ENCODE results near the gene CLOCK. TPM values are rescaled to one million over a fixed set of nuclear protein-coding genes. Genes with fewer than 3 reads are reported as not detected.

The CLOCK gene
- total and polyA plus RNA-seq, 2 of the 8 experiments (the other 6 are each of a cell fraction or from before 2014, with no cell fraction given): 7.7 to 24.2 TPM

GRCh38 chr4:55509266-55509665 lies 37.4 kb downstream of the CLOCK start:
- no peak overlapping the region for H3K4me3 ChIP-seq (ENCODE audit: extremely low read depth in 1 of 4, insufficient read depth in 2 of 4, low read depth in 3 of 4, low read length in 4 of 4)
- H3K23ac ChIP-seq (ENCODE audit: insufficient read length): no peak overlapping the region
- H3K56ac ChIP-seq (replicated peaks; ENCODE audit: insufficient read length, low read depth, low read length): no peak overlapping the region
- no peak for DNase-seq (ENCODE audit: low read depth in 1 of 2, low spot score in 2 of 2)
- no peak overlapping the region for H2AFZ ChIP-seq (ENCODE audit: low read length)
- H2BK120ac ChIP-seq (replicated peaks; ENCODE audit: low read depth, low read length): no peak overlapping the region
- H2AK5ac ChIP-seq (ENCODE audit: low read depth, low read length): no peak overlapping the region
- no peaks in the 10 kb centered on the region for H3K23me2 ChIP-seq (ENCODE audit: low read depth, low read length)
- H3K14ac ChIP-seq (ENCODE audit: insufficient read length): no peak overlapping the region
- H2BK20ac ChIP-seq (ENCODE audit: low read length): no peak overlapping the region
- no peak overlapping the region for H3K27ac ChIP-seq (ENCODE audit: low read depth, low read length)
- ChIA-PET CTCF (ENCODE audit: partially characterized antibody) (interaction anchor here (0.8 kb wide), 1 partner anchor 63 kb away, joined by 3 read pairs; no protein-coding TSS in a partner anchor), POLR2A (ENCODE audit: partially characterized antibody) (no interaction called here)
- no peak overlapping the region for H3K9ac ChIP-seq (replicated peaks in 1 of 4; ENCODE audit: extremely low read depth in 1 of 4, low read depth in 3 of 4, low read length in 3 of 4)
- H3K18ac ChIP-seq (ENCODE audit: extremely low read depth, low read length): no peak overlapping the region
- H3K4me1 ChIP-seq (replicated peaks in 1 of 4; ENCODE audit: control insufficient read depth in 3 of 4, insufficient read depth in 4 of 4, low read length in 3 of 4): no peaks in the 10 kb centered on the region
- TF ChIP-seq CTBP2 (IDR thresholded peaks at IDR 0.05; ENCODE audit: borderline replicate concordance, insufficient read depth, insufficient read length, low read length) (no peak), KDM5A (IDR thresholded peaks at IDR 0.05; ENCODE audit: low read length) (no peak), BCL11A (IDR thresholded peaks at IDR 0.05; ENCODE audit: low read depth in 2 of 2, low read length in 2 of 2) (no peak), CBX8 (IDR thresholded peaks at IDR 0.05; ENCODE audit: borderline replicate concordance, low read depth, low read length) (no peak), EGR1 (IDR thresholded peaks at IDR 0.05; ENCODE audit: borderline replicate concordance, low read depth, low read length) (no peak)
- no peaks in the 10 kb centered on the region for H3K27me3 ChIP-seq (replicated peaks in 1 of 4; ENCODE audit: control insufficient read depth in 3 of 4, extremely low read depth in 1 of 4, insufficient read depth in 3 of 4, low read length in 3 of 4)
- H3K79me2 ChIP-seq (ENCODE audit: control insufficient read depth in 1 of 2, insufficient read depth in 2 of 2, low read length in 2 of 2): peaks cover 0 to 23% of the 10 kb centered on the region in 2 experiments; a peak in 3 of 4 replicates
- WGBS, 2 experiments (ENCODE audit: extremely low coverage in 1 of 2, insufficient coverage in 1 of 2, insufficient read length in 1 of 2, insufficient replicate concordance in 2 of 2, low coverage in 1 of 2, low lambda C conversion rate in 2 of 2, missing lambda C conversion rate in 1 of 2): 71% methylated on average over 3 of the region's 3 CpGs; no CpG with 5 or more reads in 1 of the 2 experiments
- H4K20me1 ChIP-seq (replicated peaks in 1 of 2; ENCODE audit: control insufficient read depth in 1 of 2, insufficient read depth in 2 of 2, low read length in 2 of 2): no peaks in the 10 kb centered on the region
- no peak overlapping the region for H3K4ac ChIP-seq (replicated peaks; ENCODE audit: insufficient read length, low read depth, low read length)
- H2BK5ac ChIP-seq (ENCODE audit: low read depth, low read length): no peak overlapping the region
- H3K79me1 ChIP-seq (ENCODE audit: low read depth, low read length): no peaks in the 10 kb centered on the region
- no peak overlapping the region for H2BK12ac ChIP-seq (ENCODE audit: low read depth, low read length)
- H4K5ac ChIP-seq (ENCODE audit: insufficient read length, low read depth, low read length): no peak overlapping the region
- H2BK15ac ChIP-seq (ENCODE audit: low read length): no peak overlapping the region
- H3K9me3 ChIP-seq (ENCODE audit: insufficient read depth in 2 of 2, low read depth in 1 of 2, low read length in 1 of 2): no peaks in the 10 kb centered on the region
- no peak for FAIRE-seq
- H3K4me2 ChIP-seq (ENCODE audit: insufficient read depth in 1 of 2, low read depth in 2 of 2, low read length in 2 of 2): no peak overlapping the region
- H3K36me3 ChIP-seq (ENCODE audit: control insufficient read depth in 2 of 4, insufficient read depth in 4 of 4, low read length in 3 of 4): peaks cover 0 to 12% (median 0%) of the 10 kb centered on the region in 4 experiments; a peak in 1 of 8 replicates
- no peak overlapping the region for H4K91ac ChIP-seq (replicated peaks; ENCODE audit: insufficient read length, low read length)
- no peak overlapping the region for H4K8ac ChIP-seq (ENCODE audit: extremely low read depth, insufficient read depth, low read length)

Measured in H1 (cell line).